Effector CD4-positive, alpha-beta T cell (primary cell): Measurements from ENCODE around the gene KCNJ10.

Experiments used
- DNase-seq: peaks from one replicate; pipeline ENCODE4 v3.0.0-alpha.2; 2020

The KCNJ10 gene

GRCh38 chr1:160098852-160099561 lies 29.0 kb upstream of the KCNJ10 start:
- peak; percentile 95 for DNase-seq

DNA sequence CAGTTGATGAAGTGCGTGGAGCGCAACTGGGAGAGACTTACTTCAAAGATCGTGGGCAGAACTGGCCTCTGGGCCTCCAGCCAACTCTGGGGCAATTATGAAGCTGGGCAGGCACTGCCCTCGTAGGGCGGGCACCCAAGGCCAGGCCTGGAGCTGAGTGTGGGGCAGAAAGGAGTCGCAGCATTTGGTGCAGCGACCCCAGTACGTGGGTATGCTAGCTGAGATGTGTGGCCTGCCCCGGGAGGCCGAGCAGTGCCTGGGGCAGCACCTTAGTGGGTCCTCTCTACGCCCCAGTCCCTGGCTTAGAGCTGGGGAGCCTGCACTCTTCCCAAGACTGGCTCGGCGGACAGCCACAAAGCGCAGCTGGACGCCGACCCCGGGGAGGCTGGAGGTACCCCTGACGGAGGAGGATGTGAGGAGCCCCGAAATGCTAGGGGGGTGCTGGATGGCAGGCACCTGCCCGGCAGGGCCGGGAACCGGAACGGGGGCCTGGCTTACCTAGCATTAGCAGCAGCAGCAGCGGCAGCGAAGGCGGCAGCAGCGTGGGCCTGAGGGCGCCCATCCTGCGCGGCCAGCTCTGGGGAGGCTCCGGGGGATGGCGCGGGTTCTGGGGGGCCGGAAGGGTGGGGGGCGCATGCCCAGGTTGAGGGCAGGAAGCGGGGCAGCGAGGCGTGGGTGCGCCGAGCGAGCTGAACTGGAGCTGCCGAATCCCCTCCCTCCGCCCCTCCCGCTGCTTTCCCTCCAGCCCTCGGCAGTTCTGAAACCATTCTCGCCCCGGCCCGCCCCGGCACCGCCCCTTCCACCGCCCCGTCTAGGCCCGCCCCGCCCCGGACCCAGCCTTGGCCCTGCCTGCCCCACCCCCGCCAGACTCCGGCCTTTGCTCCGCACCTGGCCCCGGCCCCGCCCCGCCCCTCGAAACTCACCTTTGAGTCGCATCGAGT lies 28.2 kb upstream of the KCNJ10 start, which contains the start of gene IGSF8:
Gene IGSF8, minus strand, starts transcription at position 709 of the 941 bp plus-strand sequence. Its CDS starts 147 bp downstream, at position 562.
- DNase-seq = peak; percentile 93

DNA sequence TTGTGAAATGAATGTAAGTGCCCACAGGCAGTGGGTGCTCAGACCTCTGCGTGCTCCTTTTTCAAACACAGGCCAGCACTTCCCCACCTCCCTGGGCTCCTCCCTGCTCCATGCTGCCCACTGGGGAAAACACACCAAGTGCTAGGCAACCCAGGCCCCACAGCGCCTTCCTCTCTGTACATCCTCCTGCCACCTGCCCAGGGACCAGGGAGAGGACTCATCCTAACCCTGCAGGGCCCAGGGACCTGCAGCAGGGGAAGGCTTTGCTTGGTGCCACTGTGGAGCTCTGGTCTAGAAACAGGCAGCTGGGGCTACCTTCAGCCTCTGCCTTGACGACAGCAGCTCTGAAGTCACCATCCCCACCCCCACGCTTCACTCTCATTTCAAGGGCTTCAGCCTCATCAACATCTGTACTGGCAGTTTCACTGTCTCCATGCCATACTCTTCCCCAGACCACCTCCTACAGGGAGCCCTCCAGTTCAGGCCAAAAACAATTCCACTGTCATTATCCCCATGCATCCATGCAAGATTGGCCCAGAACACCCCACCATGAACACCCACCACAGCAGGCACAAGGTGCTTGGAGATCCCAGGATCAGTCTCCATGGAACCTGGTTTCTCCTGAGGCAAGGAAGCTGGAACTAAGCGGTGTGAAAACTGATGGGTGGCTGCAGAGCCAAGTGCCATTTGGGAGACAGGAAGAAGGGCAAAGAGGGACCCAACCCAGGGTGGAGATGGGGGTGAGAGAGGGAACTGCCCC lies 27.4 kb upstream of the KCNJ10 start:
- no peak for DNase-seq

DNA sequence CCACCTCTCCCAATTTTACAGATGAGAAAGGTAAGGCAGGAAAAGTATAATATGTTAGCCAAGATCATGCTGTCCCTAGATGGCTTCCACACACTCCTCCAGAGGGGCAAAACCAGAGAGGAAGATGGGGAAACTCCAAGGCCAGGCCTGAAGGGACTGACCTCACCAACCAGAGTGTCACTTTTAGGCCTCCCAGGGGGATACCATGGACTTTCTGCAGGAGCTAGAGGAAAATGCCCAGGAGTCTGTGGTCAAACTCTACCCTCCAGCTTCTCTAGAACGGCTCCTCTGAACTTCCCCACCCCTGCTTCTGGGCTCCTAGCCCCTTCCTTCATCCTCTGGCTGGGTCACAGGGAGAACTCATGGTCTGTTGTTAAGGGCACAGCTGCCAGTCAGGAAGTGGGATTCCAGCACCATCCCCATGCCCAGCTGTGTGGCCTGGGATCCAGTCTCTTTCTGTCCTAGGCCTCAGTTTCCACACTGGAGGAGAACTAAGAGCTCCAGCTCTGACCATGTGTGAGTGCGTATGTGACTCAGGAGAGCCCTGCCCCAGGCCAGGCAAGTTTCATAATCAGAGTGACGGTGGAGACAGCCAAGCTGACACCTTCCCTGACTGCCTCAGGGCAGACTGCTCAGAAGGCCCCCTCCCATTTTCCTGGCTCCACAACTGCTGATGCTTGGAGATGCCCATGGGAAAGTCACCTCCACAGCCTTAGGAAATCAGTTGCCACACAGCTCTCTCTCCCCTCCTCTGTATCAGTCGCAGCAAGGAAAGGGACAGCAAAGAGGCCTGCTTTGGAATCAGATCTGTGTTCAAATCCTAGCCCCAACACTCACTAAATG lies 26.5 kb upstream of the KCNJ10 start:
- DNase-seq = no peak

GRCh38 chr1:160095382-160096105 lies 25.6 kb upstream of the KCNJ10 start:
- DNase-seq = no peak

- DNase-seq = no peak
These were observed 24.8 kb upstream of the KCNJ10 start for GRCh38 chr1:160094806-160095205.

GRCh38 chr1:160094291-160094625 lies 24.3 kb upstream of the KCNJ10 start:
- DNase-seq = no peak

GRCh38 chr1:160093624-160094290 lies 23.8 kb upstream of the KCNJ10 start:
- DNase-seq = no peak

- no peak for DNase-seq
These were observed 23.1 kb upstream of the KCNJ10 start for GRCh38 chr1:160093069-160093395.

DNA sequence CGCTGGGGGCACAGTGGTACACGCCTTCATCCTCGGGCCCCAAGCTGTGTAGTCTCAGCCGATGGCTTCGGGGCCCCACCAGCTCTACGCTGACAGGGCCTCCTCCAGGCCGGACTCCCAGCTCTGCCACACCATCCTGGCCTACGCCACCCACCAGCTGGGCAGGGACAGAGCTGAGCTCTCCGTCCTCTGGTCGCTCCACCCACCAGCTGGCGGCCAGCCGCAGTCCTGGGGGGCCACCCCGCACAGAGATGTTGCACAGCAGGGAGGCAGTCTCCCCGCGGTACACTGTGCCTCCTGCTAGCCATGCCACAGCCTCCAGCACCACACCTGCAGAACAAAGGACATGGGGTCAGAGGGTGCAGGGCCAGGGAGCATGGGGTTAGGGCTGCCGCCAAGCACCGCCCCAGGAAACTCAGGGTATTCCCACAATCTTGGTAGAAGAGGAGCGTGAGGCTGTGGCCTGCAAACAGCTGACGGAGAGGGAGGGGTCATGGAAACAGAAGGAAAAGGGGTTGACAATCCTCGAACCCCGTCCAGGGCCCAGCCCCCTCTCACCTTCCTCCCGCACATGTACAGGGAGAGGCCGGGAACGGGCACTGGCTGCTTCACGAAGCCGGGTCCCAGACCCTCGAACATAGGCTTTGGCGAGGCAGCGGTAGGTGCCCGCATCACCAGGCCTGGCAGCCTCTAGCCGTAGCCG lies 22.6 kb upstream of the KCNJ10 start:
- DNase-seq = no peak

- DNase-seq = no peak
These were observed 21.8 kb upstream of the KCNJ10 start for GRCh38 chr1:160091666-160092223.

DNA sequence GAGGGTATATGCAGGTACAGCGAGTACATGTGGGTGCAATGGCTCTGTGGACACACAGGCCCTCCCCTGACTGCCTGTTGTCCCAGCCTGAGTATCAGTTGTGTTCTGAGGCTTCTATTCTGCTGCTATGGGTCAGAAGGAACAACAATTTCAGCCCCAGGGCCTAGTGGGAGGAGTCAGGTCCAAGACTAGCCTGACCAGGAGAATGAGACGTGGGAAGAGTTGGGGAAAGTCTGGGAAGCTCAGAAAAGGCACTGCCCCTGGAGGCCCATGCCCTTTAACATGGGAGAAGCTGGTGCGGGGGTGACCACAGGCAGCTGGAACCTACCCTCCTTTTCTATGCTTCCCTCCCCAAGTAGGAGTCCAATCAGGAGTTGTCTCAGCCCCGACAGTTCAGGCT lies 20.8 kb upstream of the KCNJ10 start:
- DNase-seq = no peak

DNA sequence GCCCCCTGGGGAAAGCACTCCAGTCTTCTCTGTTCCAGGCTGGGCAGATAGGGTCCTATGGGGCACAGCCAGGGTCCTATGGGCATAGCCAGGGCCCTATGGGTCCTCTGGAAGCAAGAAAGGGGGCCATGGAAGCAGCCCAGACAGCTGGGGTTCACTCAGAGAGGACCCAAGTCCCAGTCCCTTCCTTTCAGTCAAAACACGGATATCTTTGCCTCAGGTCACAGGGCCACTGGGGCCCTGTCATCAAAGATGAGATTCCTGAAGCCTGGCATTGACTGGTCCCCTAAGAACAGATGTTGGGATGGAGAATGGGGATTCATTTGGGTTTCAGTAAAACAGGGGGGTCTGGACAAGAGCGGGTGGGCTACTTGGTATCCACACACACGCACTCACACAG lies 19.9 kb upstream of the KCNJ10 start:
- no peak for DNase-seq

GRCh38 chr1:160087118-160087662 lies 17.2 kb upstream of the KCNJ10 start:
- DNase-seq = no peak

- no peak for DNase-seq
These were observed 16.5 kb upstream of the KCNJ10 start for GRCh38 chr1:160086456-160086892.

- DNase-seq = peak; percentile 62
These were observed 15.9 kb upstream of the KCNJ10 start for GRCh38 chr1:160085686-160086455.

- no peak for DNase-seq
These were observed 14.9 kb upstream of the KCNJ10 start for GRCh38 chr1:160084771-160085321.

GRCh38 chr1:160083968-160084770 lies 14.2 kb upstream of the KCNJ10 start:
- peak; percentile 66 for DNase-seq
